ENCODE data around the gene FLAD1. TPM values are rescaled to one million over a fixed set of nuclear protein-coding genes. Genes with fewer than 3 reads are reported as not detected.
A peak's percentile ranks its signal among the peaks of the same experiment; 100 is the strongest.

Gene FLAD1
- total RNA-seq, 1 donor from 2014 or later = 30.1 TPM

DNA sequence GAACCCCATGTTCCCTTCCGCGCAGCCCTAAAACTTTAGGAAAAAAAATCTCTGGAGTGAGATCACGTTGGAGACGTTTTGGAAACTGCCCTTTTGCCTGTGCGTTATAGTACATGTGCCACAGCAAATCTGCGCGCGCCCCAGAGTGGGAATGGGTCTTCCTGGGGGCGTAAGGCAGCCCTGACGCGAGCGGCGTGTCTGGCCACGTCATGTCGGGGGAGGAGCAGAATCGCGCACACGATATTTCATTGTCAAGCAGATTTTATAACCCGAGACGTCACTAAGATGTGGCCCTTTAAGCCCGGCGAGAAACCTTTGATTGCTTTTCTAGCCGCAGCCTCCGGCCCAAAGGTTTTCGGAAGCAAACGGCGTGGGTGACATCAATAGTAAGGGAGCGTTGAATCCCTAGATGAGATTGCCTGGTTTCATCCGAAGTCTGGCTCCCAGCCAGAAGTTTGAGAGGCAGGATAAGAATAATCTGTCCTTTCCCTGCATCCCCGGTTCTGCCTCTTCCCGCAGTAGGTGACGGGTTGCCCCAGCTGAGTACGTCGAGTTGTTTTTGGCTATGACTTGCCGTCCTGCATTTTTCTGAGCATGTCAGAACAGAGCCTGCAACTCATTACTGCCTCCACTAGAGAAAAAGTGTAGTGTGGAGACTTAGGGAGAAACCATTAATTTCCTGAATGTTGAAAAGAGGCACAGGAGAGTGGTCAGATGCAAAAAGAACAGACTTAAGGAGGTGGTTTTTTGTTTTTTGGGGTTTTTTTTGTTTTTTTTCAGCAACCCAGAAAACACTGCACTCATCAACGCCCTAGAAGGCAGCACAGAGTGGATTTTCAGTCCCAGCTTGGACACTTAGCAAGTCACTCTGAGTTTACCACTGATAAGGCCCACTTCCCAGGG is 45.8 kb upstream of the FLAD1 start:
- DNase-seq = peak; percentile 92
- Histone ChIP-seq H3K36me3 (no peaks in the 10 kb centered on the region), H3K27me3 (ENCODE audit: low read depth) (no peaks in the 10 kb centered on the region), H3K4me3 (peak overlapping the region; percentile 75), H3K9me3 (replicated peaks) (no peaks in the 10 kb centered on the region), H3K27ac (replicated peaks) (peak overlapping the region; percentile 97), H3K4me1 (peaks cover 62% of the 10 kb centered on the region)
- intact Hi-C loops (cut with micrococcal nuclease) = no loop called here
- TF ChIP-seq, protein P1, sequence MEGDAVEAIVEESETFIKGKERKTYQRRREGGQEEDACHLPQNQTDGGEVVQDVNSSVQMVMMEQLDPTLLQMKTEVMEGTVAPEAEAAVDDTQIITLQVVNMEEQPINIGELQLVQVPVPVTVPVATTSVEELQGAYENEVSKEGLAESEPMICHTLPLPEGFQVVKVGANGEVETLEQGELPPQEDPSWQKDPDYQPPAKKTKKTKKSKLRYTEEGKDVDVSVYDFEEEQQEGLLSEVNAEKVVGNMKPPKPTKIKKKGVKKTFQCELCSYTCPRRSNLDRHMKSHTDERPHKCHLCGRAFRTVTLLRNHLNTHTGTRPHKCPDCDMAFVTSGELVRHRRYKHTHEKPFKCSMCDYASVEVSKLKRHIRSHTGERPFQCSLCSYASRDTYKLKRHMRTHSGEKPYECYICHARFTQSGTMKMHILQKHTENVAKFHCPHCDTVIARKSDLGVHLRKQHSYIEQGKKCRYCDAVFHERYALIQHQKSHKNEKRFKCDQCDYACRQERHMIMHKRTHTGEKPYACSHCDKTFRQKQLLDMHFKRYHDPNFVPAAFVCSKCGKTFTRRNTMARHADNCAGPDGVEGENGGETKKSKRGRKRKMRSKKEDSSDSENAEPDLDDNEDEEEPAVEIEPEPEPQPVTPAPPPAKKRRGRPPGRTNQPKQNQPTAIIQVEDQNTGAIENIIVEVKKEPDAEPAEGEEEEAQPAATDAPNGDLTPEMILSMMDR (IDR thresholded peaks at IDR 0.05; ENCODE audit: borderline replicate concordance) = peak; percentile 53

DNA sequence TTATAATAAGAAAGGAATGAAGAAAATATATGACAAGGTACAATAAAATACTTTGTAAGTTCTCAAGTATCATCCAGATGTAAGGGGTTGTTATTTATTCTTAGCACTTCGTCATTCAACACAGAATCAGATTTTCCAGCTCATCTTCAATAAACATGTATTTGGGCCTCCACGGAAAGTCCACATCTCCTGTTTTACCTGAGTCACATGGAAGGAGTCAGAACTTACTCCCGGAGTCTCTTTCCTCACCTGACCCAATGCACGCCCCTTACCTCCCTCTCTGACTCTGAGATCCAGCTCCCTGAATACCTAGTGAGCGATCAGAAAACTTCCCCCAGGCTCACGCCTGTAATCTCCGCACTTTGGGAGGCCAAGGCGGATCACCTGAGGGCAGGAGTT is 45.2 kb upstream of the FLAD1 start:
- Histone ChIP-seq H3K4me1 (peaks cover 69% of the 10 kb centered on the region), H3K36me3 (no peaks in the 10 kb centered on the region), H3K4me3 (peak overlapping the region; percentile 75), H3K27me3 (ENCODE audit: low read depth) (no peaks in the 10 kb centered on the region), H3K27ac (replicated peaks) (peak overlapping the region; percentile 97), H3K9me3 (replicated peaks) (no peaks in the 10 kb centered on the region)
- intact Hi-C loops (cut with micrococcal nuclease) = no loop called here
- DNase-seq = no peak
- TF ChIP-seq, protein P1 (IDR thresholded peaks at IDR 0.05; ENCODE audit: borderline replicate concordance) = no peak

DNA sequence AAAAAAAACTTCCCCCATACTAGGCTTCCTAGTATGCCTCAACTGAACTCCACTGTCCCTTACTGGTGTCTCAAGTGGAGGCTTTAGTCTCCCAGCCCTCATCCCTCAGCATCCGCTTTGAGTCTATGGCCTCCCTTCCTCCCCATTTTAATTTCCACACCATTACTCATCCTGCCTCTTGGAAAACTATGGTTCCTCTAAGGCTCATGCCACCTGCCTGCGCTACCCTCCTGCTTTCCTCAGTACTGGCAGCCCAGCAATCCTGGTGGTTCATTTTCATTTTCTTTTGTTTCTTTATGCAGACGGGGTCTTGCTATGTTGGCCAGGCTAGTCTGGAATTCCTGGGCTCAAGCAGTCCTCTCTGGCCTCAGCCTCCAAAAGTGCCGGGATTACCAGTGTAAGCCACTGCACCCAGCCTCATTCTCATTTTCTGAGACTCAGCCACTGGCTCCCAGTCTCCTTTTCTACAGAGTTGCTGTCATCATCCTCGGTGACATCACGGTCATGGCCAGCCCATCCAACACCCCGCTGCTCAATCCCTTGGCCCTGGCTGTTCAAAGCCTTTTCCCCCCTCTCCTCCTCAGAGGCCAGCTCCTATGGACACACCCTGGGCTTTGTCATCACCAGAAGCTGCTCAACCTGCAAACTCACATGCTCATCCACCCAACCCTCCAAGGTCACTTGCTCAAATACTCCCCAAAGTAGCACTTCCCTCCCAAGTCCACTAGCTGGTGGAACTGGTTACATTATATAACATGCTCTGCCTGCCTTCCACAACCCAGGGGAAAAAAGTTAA is 44.3 kb upstream of the FLAD1 start:
- intact Hi-C loops (cut with micrococcal nuclease) = no loop called here
- TF ChIP-seq, protein P1 (IDR thresholded peaks at IDR 0.05; ENCODE audit: borderline replicate concordance) = no peak

DNA sequence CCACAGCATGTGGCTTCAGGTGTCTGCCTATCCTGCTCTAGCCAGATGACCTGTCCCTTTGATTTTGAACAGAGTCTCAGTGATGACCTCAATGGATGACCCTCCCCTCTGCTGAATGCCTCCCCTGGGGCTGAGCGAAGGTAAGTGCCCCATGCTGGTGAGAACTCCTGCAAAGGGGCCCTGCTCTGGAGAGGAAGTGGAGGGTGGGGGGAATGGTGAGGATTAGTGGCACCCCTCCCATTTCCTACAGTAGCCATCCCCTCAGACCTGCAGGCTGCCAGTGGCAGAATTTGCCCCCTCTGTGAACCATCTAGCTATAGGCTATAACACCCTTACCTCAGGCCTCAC is 43.0 kb upstream of the FLAD1 start:
- intact Hi-C loops (cut with micrococcal nuclease) = no loop called here
- no peak overlapping the region for H3K27ac ChIP-seq (replicated peaks)
- H3K4me1 ChIP-seq = peaks cover 90% of the 10 kb centered on the region
- H3K4me3 ChIP-seq = no peak overlapping the region
- H3K36me3 ChIP-seq = peaks cover 9% of the 10 kb centered on the region
- H3K9me3 ChIP-seq (replicated peaks) = no peaks in the 10 kb centered on the region
- no peaks in the 10 kb centered on the region for H3K27me3 ChIP-seq (ENCODE audit: low read depth)
- DNase-seq = no peak
- TF ChIP-seq, protein P1 (IDR thresholded peaks at IDR 0.05; ENCODE audit: borderline replicate concordance) = no peak

More for the DNA sequence above, 44.3 kb upstream of the FLAD1 start:
- Histone ChIP-seq H3K27ac (replicated peaks) (peak overlapping the region; percentile 97), H3K4me1 (peaks cover 77% of the 10 kb centered on the region), H3K4me3 (no peak overlapping the region), H3K27me3 (ENCODE audit: low read depth) (no peaks in the 10 kb centered on the region), H3K36me3 (no peaks in the 10 kb centered on the region), H3K9me3 (replicated peaks) (no peaks in the 10 kb centered on the region)
- DNase-seq = no peak

DNA sequence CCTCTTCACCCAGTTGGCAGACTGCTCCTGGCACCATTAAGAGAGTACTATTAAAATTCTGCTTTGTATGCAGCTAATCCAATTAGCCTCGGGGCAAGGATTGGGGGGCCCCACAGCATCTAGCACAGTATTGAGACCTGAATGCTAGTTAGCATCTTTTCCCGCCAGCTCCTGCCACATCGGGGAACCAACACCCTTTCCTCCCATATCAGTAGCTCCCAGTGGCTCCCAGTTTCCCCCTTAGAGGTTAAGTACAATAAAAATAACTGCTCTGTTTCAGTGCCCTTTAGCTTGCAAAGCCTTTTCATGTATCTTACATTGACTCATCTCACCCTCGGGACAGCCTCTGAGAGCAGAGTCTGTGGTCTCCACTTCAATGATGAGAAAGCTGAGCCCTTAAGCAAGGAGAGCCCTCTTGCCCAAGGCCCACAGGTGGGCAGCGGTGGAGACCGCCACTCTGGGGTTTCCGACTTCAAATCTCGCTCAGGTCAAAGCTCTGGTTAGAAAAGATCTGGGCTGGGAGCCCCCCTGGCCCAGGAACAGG is 42.4 kb upstream of the FLAD1 start:
- TF ChIP-seq, protein P1 (IDR thresholded peaks at IDR 0.05; ENCODE audit: borderline replicate concordance) = no peak
- no peak for DNase-seq
- Histone ChIP-seq H3K4me1 (peaks cover 87% of the 10 kb centered on the region), H3K36me3 (peaks cover 13% of the 10 kb centered on the region), H3K27me3 (ENCODE audit: low read depth) (no peaks in the 10 kb centered on the region), H3K27ac (replicated peaks) (no peak overlapping the region), H3K9me3 (replicated peaks) (no peaks in the 10 kb centered on the region), H3K4me3 (no peak overlapping the region)
- intact Hi-C loops (cut with micrococcal nuclease) = no loop called here
